Activated CD4-positive, alpha-beta T cell treated with anti-CD3 and anti-CD28 coated beads for 36 hours (primary cell): ENCODE data around the gene SLC29A3. TPM values are rescaled to one million over a fixed set of nuclear protein-coding genes. Genes with fewer than 3 reads are reported as not detected.

ENCODE experiments used
- ATAC-seq: fragments of 200-7000 bp; cut with Tn5 transposase; one replicate; pipeline ENCODE4 v1.10.0; 2021; ENCODE audit warnings: mild to moderate bottlenecking, moderate library complexity
- CTCF ChIA-PET: fragments of 350-600 bp; sonication (Branson Sonifier 250); formaldehyde crosslinking; loops from one replicate; lab custom pipeline; 2021; ENCODE audit warnings: antibody characterized with exemption; lab: Charles Lee
- POLR2A ChIA-PET: fragments of 350-600 bp; sonication (Branson Sonifier 250); formaldehyde crosslinking; loops from one replicate; lab custom pipeline; 2021; ENCODE audit warnings: antibody characterized with exemption, inconsistent platforms; lab: Charles Lee
- DNase-seq: peaks from one replicate; pipeline ENCODE4 v3.0.0-alpha.2; 2020
- H3K27ac Mint-ChIP-seq: one replicate; pipeline ENCODE4 v1.8.0; 2021; ENCODE audit warnings: mixed read lengths
- H3K27me3 Mint-ChIP-seq: one replicate; pipeline ENCODE4 v1.8.0; 2021; ENCODE audit warnings: mixed read lengths
- H3K36me3 Mint-ChIP-seq: one replicate; pipeline ENCODE4 v1.8.0; 2021; ENCODE audit warnings: low read depth, mixed read lengths
- H3K4me1 Mint-ChIP-seq: one replicate; pipeline ENCODE4 v1.8.0; 2021; ENCODE audit warnings: mixed read lengths
- H3K4me3 Mint-ChIP-seq: one replicate; pipeline ENCODE4 v1.8.0; 2021; ENCODE audit warnings: mild to moderate bottlenecking, moderate library complexity, mixed read lengths
- H3K9me3 Mint-ChIP-seq: one replicate; pipeline ENCODE4 v1.8.0; 2021; ENCODE audit warnings: low read depth, mixed read lengths
- intact Hi-C, 2 experiments: fragments of 100-400 bp; cut with DNase I in 1 of 2; cut with micrococcal nuclease in 1 of 2; formaldehyde crosslinking; loops; one replicate each; pipeline versions ENCODE4 v1.14.2 to v1.15.1; 2022 to 2024; cut with DNase I, micrococcal nuclease
- total RNA-seq, 2 experiments: library from RNA; stranded (reverse); gene quantifications; one replicate each; pipeline ENCODE4 v1.2.3, GENCODE V29; 2021

Gene SLC29A3
- total RNA-seq, 2 experiments from 2014 or later = 2.4 to 2.6 TPM

- no peak for DNase-seq
- H3K9me3 Mint-ChIP-seq = peaks cover 2% of the 10 kb centered on the region
- CTCF ChIA-PET = interaction anchor here (1.0 kb wide), 1 partner anchor 162 kb away, joined by 4 read pairs; no protein-coding TSS in a partner anchor
- intact Hi-C loops = no loop called here
- H3K4me1 Mint-ChIP-seq = no peaks in the 10 kb centered on the region
- no peak for ATAC-seq
- no peak overlapping the region for H3K27ac Mint-ChIP-seq
- no peaks in the 10 kb centered on the region for H3K36me3 Mint-ChIP-seq
- H3K4me3 Mint-ChIP-seq = no peak overlapping the region
- POLR2A ChIA-PET = no interaction called here
- peaks cover 6% of the 10 kb centered on the region for H3K27me3 Mint-ChIP-seq
These were observed 89.6 kb downstream of the SLC29A3 start for GRCh38 chr10:71408436-71409225.

- DNase-seq = no peak
- Mint-ChIP-seq H3K36me3 (no peaks in the 10 kb centered on the region), H3K4me1 (no peaks in the 10 kb centered on the region), H3K4me3 (no peak overlapping the region), H3K27me3 (peaks cover 3% of the 10 kb centered on the region), H3K9me3 (peaks cover 2% of the 10 kb centered on the region), H3K27ac (no peak overlapping the region)
- intact Hi-C loops = no loop called here
- CTCF ChIA-PET = no interaction called here
- no peak for ATAC-seq
- POLR2A ChIA-PET = interaction anchor here (0.6 kb wide), 1 partner anchor 1037 kb away, joined by 5 read pairs; no protein-coding TSS in a partner anchor
These were observed 90.6 kb downstream of the SLC29A3 start for GRCh38 chr10:71409516-71410104.

Other genes starting within 250 kb of the SLC29A3 start
- gene UNC5B, start 106.7 kb upstream of the SLC29A3 start, total RNA-seq = under 1 TPM; 0.05 to 0.09 TPM
- 1 to 10 TPM; 1.5 to 1.6 TPM for gene CDH23, start 77.7 kb downstream of the SLC29A3 start, total RNA-seq